ENCODE measurements around the gene NOB1. TPM values are rescaled to one million over a fixed set of nuclear protein-coding genes. Genes with fewer than 3 reads are reported as not detected.

NOB1 gene
- total and polyA plus RNA-seq, 4 donors = 23.0 to 43.1 (median 32.7) TPM

DNA sequence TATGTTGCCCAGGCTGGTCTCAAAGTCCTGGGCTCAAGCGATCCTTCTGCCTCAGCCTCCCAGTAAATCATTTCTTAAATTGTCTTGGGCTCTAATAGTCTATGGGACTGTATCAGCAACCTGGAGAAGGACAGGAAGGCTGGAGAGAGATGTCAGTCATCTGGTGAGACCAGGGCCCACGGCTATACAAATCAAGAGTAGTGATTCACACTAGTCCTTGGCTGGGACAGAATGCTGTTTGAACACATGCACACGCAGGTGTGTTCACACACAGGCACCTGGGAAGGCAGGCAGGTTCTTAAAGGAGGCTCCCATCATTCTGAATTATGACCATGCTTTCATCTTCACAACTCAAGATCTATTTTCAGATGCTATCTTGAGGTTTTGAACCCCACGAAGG, 42.4 kb downstream of the NOB1 start:
- Histone ChIP-seq H3K4me1 (ENCODE audit: control insufficient read depth in 5 of 5, insufficient read depth in 5 of 5, low read length in 5 of 5) (peaks cover 0 to 4% (median 0%) of the 10 kb centered on the region in 5 donors), H3K9ac (ENCODE audit: insufficient read depth in 1 of 2, low read length in 2 of 2) (no peak overlapping the region), H3K9me3 (ENCODE audit: control insufficient read depth in 4 of 4, insufficient read depth in 3 of 4, low read length in 3 of 4) (no peaks in the 10 kb centered on the region), H3K27me3 (ENCODE audit: control insufficient read depth in 3 of 3, insufficient read depth in 3 of 3, low read length in 2 of 3) (no peaks in the 10 kb centered on the region), H3K36me3 (ENCODE audit: control insufficient read depth in 4 of 4, insufficient read depth in 4 of 4, low read length in 4 of 4) (peaks cover 10 to 29% (median 11%) of the 10 kb centered on the region in 4 donors), H3K4me3 (no peak overlapping the region), H3K27ac (ENCODE audit: low read depth in 1 of 2, low read length in 1 of 2) (no peak overlapping the region)
- ATAC-seq (ENCODE audit: insufficient read depth, low FRiP score) = no peak
- TF ChIP-seq, protein P1, sequence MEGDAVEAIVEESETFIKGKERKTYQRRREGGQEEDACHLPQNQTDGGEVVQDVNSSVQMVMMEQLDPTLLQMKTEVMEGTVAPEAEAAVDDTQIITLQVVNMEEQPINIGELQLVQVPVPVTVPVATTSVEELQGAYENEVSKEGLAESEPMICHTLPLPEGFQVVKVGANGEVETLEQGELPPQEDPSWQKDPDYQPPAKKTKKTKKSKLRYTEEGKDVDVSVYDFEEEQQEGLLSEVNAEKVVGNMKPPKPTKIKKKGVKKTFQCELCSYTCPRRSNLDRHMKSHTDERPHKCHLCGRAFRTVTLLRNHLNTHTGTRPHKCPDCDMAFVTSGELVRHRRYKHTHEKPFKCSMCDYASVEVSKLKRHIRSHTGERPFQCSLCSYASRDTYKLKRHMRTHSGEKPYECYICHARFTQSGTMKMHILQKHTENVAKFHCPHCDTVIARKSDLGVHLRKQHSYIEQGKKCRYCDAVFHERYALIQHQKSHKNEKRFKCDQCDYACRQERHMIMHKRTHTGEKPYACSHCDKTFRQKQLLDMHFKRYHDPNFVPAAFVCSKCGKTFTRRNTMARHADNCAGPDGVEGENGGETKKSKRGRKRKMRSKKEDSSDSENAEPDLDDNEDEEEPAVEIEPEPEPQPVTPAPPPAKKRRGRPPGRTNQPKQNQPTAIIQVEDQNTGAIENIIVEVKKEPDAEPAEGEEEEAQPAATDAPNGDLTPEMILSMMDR (IDR thresholded peaks at IDR 0.05; ENCODE audit: control extremely low read depth, extremely low read depth) = no peak
- DNase-seq = no peak
- 87 to 90% methylated on average over 4 of the region's 4 CpGs for WGBS, 2 donors

DNA sequence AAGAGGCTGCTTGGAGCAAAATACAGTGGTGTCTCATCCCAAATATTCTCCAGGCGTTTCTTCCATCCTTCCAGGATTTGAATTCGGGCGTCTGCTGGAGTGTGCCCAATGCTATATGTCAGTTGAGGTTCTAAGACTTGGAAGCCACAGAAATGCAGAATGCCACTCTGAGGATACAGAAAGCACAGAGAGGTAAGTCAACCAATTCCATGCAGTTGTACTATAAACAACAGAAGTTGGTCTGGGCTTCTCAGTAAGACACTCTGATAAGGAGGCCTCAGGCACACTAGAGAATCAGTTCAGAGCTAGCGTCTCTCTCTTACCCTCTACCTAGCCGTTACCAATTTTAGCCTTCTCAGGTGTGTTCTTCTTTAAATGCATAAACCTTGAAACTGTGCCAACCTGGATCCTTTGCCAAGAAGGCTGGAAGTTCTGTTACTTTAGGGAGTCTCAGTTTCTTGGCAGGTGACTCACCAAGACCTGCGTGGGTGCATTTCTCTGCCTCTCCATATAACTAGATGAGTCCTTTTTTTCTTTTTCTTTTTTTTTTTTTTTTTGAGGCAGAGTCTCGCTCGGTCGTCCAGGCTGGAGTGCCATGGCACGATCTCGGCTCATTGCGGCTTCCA, 43.5 kb downstream of the NOB1 start:
- TF ChIP-seq, protein P1 (IDR thresholded peaks at IDR 0.05; ENCODE audit: control extremely low read depth, extremely low read depth) = no peak
- no peak overlapping the region for H3K4me3 ChIP-seq
- WGBS, 2 donors = 78 to 89% methylated on average over 12 of the region's 12 CpGs
- DNase-seq (peak in 1 of 3 donors; percentile 37), ATAC-seq (ENCODE audit: insufficient read depth, low FRiP score) (peak; percentile 65)
- H3K27me3 ChIP-seq (ENCODE audit: control insufficient read depth in 3 of 3, insufficient read depth in 3 of 3, low read length in 2 of 3) = no peaks in the 10 kb centered on the region
- no peaks in the 10 kb centered on the region for H3K9me3 ChIP-seq (ENCODE audit: control insufficient read depth in 4 of 4, insufficient read depth in 3 of 4, low read length in 3 of 4)
- no peak overlapping the region for H3K27ac ChIP-seq (ENCODE audit: low read depth in 1 of 2, low read length in 1 of 2)
- H3K36me3 ChIP-seq (ENCODE audit: control insufficient read depth in 4 of 4, insufficient read depth in 4 of 4, low read length in 4 of 4) = peaks cover 10 to 24% (median 11%) of the 10 kb centered on the region in 4 donors
- peaks cover 0 to 4% (median 0%) of the 10 kb centered on the region in 5 donors for H3K4me1 ChIP-seq (ENCODE audit: control insufficient read depth in 5 of 5, insufficient read depth in 5 of 5, low read length in 5 of 5)
- H3K9ac ChIP-seq (ENCODE audit: insufficient read depth in 1 of 2, low read length in 2 of 2) = no peak overlapping the region

DNA sequence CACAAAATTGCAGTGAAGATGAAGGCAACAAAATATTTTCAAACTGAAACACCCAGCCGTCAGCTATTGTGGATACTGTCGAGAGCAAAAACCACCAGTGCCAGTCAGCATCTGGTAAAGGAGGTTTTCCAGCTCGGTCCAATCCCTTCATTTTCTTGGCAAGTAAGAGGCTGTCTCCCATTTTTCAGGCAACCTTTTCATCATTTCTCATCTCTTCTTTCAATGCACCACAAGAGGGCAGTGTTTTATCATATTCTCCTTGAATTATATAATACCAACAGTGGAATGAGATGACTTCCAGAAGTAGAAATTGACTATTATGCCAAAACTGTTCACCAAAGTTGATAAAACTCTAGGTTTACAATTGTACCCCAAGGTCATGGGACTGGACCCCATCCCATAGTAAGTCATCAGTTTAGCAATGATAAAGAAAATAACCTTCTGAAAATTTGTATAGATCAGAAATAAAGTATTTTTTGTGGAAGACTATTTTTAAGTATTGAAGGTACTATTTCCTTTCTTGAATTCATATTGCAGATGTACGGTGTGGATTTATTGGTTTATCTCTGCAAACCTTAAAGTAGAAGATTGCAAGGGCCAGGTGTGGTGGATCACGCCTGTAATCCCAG, 45.2 kb downstream of the NOB1 start:
- Histone ChIP-seq H3K27ac (ENCODE audit: low read depth in 1 of 2, low read length in 1 of 2) (no peak overlapping the region), H3K36me3 (ENCODE audit: control insufficient read depth in 4 of 4, insufficient read depth in 4 of 4, low read length in 4 of 4) (peaks cover 7 to 17% (median 11%) of the 10 kb centered on the region in 4 donors), H3K27me3 (ENCODE audit: control insufficient read depth in 3 of 3, insufficient read depth in 3 of 3, low read length in 2 of 3) (no peaks in the 10 kb centered on the region), H3K4me3 (no peak overlapping the region), H3K4me1 (ENCODE audit: control insufficient read depth in 5 of 5, insufficient read depth in 5 of 5, low read length in 5 of 5) (peaks cover 0 to 4% (median 0%) of the 10 kb centered on the region in 5 donors), H3K9me3 (ENCODE audit: control insufficient read depth in 4 of 4, insufficient read depth in 3 of 4, low read length in 3 of 4) (no peaks in the 10 kb centered on the region), H3K9ac (ENCODE audit: insufficient read depth in 1 of 2, low read length in 2 of 2) (no peak overlapping the region)
- TF ChIP-seq, protein P1 (IDR thresholded peaks at IDR 0.05; ENCODE audit: control extremely low read depth, extremely low read depth) = peak; percentile 63
- DNase-seq (peak in 2 of 3 donors; percentile 78 to 82), ATAC-seq (ENCODE audit: insufficient read depth, low FRiP score) (peak; percentile 36)
- 50 to 59% methylated on average over 5 of the region's 5 CpGs for WGBS, 2 donors

Data from lung (tissue), 12 donors.